Right ventricle myocardium superior (tissue), 1 donor: ENCODE results near the gene ZFP42. TPM values are rescaled to one million over a fixed set of nuclear protein-coding genes. Genes with fewer than 3 reads are reported as not detected.
"Not testable (repeated sequence)": the region's sequence is repeated elsewhere in the genome, so short reads cannot be mapped to it uniquely, and the experiment has no call there.

Experiments
- ATAC-seq: fragments of 200-7000 bp; cut with Tn5 transposase; one replicate; pipeline ENCODE4 v1.9.1; 2020; ENCODE audit warnings: mild to moderate bottlenecking; ENCODE audit not compliant: poor library complexity
- DNase-seq: peaks from one replicate; pipeline ENCODE4 v3.0.0-alpha.2; 2020
- intact Hi-C: fragments of 100-400 bp; cut with DNase I; formaldehyde crosslinking; loops from one replicate; pipeline ENCODE4 v1.11.2; 2022
- long read RNA-seq: library from polyadenylated mRNA; unstranded; transcript quantifications from one replicate; pipeline ENCODE4 v2.0.0, GENCODE V29; 2021
- total RNA-seq: library from RNA; stranded (reverse); fragmentation: NEBNext Ultra II Directional; extraction: Animal tissue kit (Norgen Biotek cat#: 25700); gene quantifications from one replicate; pipeline ENCODE4 v1.2.1, GENCODE V29; 2021
- donor health status: DM: no; HTN: yes; CAD: no; lungs with severe emphysema.

Gene ZFP42
- not detected for total RNA-seq
- long read RNA-seq: 0 reads

- ATAC-seq (no peak), DNase-seq (no peak)
- intact Hi-C loops: no loop called here
These were observed at the start of gene ZFP42 for GRCh38 chr4:187995322-187996207. TSS of gene ZFP42 (plus strand) at chr4:187995771. CDS start at chr4:188002808, 7,037 bp downstream.

- DNase-seq: no peak
- intact Hi-C loops: no loop called here
- no peak for ATAC-seq
These were observed 34.4 kb upstream of the ZFP42 start for GRCh38 chr4:187961171-187961570.

DNA sequence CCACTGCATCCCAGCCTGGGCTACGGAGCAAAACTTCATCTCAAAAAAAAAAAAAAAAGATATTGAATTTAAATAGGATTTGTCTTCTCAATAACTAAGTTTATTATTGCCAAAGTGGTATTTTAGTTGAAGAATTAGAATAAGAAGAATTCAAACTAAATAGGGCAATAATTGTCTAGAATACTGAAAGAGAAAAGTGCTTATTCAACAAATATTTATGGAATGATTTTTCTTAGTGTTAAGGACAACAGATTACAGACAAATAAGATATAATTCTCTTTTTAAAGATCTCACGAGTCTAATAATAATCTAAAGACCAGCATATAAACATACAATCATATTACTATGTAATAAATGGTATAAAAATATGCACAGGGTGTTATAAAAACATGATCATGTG lies 33.6 kb upstream of the ZFP42 start:
- no peak for ATAC-seq
- intact Hi-C loops: no loop called here
- no peak for DNase-seq

- DNase-seq (no peak), ATAC-seq (no peak)
- intact Hi-C loops: no loop called here
These were observed 32.6 kb upstream of the ZFP42 start for GRCh38 chr4:187962926-187963325.

DNA sequence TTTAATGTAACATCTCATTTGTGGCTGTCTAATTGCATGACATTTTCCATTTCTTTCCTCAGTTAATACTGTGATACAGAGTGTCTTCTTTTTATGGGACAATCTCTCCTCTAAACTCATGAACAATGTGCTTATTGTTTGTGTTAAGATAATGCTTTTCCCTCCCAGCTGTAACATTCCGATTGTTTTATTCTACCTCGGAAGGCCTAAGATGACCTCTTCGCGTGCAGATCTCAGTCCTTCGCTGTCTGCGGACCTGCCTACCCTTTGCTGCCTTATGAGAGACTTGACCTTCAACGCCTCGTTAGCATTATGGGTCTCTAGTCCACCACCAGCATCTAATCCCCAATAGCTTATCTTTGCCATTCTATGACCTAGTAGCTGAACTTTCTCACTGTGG lies 29.8 kb upstream of the ZFP42 start:
- intact Hi-C loops: no loop called here
- DNase-seq (no peak), ATAC-seq (no peak)

DNA sequence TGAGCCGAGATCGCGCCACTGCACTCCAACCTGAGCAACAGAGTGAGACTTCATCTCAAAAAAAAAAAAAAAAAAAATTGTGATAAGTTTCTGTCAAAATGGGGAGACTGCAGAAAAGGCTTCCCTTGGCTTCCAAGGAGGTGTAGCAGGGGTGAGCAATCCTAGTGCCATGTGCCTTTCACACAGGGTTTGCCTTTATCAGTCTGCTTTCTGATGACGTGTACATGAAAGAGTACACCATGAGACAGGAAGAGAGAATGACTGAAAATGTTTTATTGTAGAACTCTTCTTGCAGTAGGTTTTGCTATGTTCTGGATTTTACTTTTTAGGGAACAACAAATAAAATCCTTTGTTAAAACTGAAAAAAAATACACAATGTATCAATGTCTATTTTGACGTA lies 23.4 kb upstream of the ZFP42 start:
- ATAC-seq (no peak), DNase-seq (no peak)
- intact Hi-C loops: no loop called here

- ATAC-seq: no peak
These were observed 11.8 kb upstream of the ZFP42 start for GRCh38 chr4:187983746-187984145.

DNA sequence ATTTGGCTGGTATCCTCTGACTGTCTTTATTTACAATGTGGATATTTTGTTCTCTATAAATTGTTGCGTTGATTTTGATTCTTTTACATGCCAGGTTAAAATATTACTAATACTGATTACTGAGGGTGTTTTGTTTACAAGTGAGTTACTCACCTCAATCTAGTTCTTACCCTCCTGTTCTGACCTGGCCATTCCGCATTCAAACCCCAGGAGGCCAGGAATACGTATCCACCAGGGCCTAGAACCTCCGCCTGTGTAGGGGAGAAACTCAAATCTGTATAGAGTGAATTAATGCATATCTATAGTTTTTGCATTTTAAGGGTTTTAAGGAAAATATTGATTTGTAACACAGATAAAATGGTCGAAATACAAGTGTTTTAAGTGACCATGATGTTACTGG lies 2.6 kb upstream of the ZFP42 start:
- intact Hi-C loops: no loop called here
- no peak for DNase-seq
- ATAC-seq: no peak

More at GRCh38 chr4:187983746-187984145, 11.8 kb upstream of the ZFP42 start:
- intact Hi-C loops: no loop called here
- DNase-seq: no peak

GRCh38 chr4:187993827-187994226 lies 1.7 kb upstream of the ZFP42 start:
- intact Hi-C loops: no loop called here
- ATAC-seq: no peak
- DNase-seq: no peak

- ATAC-seq: no peak
- intact Hi-C loops: no loop called here
- no peak for DNase-seq
These were observed 1.1 kb downstream of the ZFP42 start for GRCh38 chr4:187996502-187997177.

- DNase-seq, intact Hi-C loops, ATAC-seq: not testable (repeated sequence)
These were observed 2.4 kb downstream of the ZFP42 start for GRCh38 chr4:187997991-187998390.

DNA sequence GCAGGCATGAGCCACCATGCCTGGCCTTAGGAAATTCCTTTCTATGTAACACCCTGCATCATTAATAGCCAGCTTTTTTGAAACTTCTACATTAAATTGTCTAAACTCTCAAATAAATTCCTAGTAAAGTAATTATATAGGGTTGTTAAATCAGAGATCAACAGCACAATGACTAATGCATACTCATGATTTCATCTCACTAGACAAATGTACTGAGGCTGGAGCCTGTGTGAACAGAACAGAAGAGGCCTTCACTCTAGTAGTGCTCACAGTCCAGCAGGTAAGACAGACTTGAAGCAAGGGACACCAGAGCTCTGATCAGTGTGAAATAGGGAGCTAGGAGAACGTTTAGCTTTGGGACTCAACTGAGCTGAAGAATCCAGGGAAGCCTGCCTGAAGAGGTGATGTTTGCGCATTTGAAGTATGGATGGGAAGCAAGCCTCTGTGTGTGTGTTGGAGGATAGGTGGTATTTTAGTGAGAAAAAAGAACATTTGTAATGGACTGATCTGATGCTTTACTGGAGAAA lies 3.9 kb downstream of the ZFP42 start:
- intact Hi-C loops: no loop called here
- ATAC-seq: no peak

DNA sequence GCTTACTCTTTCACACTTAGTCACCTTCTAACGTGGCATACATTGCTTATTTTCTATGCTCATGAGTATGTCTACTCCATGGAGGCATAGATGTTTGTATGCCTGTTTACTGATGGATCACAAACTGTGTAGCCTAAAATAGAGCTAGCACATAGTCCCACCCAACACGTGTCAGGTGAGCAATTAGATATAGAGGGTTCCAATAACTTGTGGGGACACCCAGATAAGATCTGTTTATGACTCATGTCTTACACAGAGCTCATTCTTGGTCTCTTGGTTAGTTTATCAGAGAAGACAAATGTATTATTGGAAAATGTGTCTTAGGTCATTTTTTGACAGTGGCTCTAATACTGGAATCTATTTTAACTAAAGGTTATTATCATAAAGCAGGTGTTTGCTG lies 6.8 kb downstream of the ZFP42 start:
- no peak for DNase-seq
- intact Hi-C loops: no loop called here
- no peak for ATAC-seq

More for the DNA sequence above, 3.9 kb downstream of the ZFP42 start:
- no peak for DNase-seq

DNA sequence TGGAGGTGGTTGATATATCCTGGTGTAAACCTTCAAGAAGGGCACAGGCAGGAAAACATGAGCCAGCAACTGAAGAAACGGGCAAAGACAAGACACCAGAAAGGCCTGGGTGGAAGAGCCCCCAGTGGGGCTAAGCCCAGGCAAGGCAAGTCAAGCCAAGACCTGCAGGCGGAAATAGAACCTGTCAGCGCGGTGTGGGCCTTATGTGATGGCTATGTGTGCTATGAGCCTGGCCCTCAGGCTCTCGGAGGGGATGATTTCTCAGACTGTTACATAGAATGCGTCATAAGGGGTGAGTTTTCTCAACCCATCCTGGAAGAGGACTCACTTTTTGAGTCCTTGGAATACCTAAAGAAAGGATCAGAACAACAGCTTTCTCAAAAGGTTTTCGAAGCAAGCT lies 7.2 kb downstream of the ZFP42 start:
- intact Hi-C loops: no loop called here
- DNase-seq (no peak), ATAC-seq (no peak)

DNA sequence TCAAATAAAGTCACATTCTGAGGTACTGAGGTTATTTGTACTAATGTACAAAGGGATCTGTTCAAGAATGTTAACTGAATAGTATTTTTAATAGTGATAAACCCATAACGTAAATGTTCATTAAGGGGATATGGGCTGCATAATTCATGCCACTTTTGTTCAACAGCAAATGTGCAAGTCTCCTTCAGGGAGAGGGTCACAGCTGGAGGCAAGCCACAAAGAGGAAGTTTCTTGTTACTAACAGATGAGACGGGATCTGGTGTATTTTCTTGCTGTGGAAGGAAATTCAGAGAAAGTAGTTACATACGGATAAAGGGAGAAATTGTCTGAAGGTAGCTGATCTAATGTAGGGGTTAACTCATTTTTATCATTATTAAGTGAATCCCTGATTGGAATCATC lies 10.0 kb downstream of the ZFP42 start:
- ATAC-seq (no peak), DNase-seq (no peak)
- intact Hi-C loops: no loop called here

DNA sequence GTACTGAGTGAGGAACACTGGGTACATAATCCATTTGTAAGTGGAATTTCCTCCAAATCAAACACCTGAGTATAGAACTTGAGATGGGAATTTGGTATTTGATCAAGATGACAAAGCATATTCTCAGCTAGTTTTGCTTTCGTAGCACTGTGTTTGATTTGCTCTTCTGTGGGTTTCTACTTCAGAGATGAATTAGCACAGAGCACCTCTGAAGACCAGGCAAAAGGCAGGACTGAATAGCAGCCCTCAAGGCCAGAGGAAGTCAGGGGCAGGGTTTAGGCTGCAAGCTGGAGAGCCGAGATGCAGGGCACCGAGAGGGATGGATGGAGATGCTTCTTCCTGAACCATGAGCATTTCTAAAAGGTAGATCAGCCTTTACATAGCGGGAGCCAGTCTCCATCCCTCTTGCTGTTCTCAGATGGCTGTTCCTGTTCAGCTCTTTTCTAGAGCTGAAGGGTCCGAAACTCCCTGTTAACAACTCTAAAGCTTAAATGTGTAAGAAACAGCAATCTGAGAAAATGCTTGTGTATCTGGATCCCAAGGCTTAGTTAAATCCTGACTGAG lies 10.8 kb downstream of the ZFP42 start:
- intact Hi-C loops: no loop called here
- DNase-seq (no peak), ATAC-seq (no peak)

DNA sequence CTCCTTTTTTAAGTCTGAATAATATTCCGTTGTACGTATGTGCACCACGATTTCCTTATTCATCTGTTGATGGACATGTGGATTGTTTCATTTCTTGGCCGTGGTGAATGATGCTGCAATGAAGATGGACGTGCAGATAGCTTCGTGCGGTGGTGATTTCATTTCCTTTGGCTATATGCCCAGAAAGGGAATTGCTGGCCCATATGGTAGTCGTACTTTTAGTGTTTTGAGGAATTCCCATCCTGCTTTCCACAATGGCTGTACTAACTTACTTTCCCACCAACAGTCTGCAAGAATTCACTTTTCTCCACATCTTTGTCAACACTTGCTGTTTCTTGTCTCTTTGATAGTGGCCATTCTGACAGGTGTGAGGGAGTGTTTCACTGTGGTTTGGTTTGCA lies 12.8 kb downstream of the ZFP42 start:
- no peak for ATAC-seq
- intact Hi-C loops: no loop called here
- DNase-seq: no peak

GRCh38 chr4:188012426-188012945 lies 16.9 kb downstream of the ZFP42 start:
- intact Hi-C loops: no loop called here
- DNase-seq: no peak
- ATAC-seq: no peak
